OCI-LY1 (cell line): ENCODE data around the gene SDK1.

Experiments used
- H2AFZ ChIP-seq: fragments of 200-600 bp; sonication (generic), shearing (Covaris generic); 2 replicates; pipeline ENCODE4 v1.6.0; 2014; ENCODE audit warnings: antibody characterized with exemption, mild to moderate bottlenecking, low read length
- H3F3A ChIP-seq: fragments of 200-600 bp; sonication (generic), shearing (Covaris generic); 2 replicates; pipeline ENCODE4 v1.6.0; 2014; ENCODE audit warnings: mild to moderate bottlenecking, antibody characterized with exemption, low read length, moderate library complexity; ENCODE audit not compliant: insufficient read depth
- H3K27ac ChIP-seq: fragments of 200-600 bp; sonication (generic); 2 replicates; pipeline ENCODE4 v1.5.1; 2014; ENCODE audit warnings: low read length, mixed run types, mild to moderate bottlenecking, low read depth; ENCODE audit not compliant: poor library complexity, severe bottlenecking
- H3K27me3 ChIP-seq: fragments of 200-600 bp; sonication (generic); 2 replicates; pipeline ENCODE4 v1.6.0; 2014; ENCODE audit warnings: antibody characterized with exemption, mild to moderate bottlenecking, low read length, moderate library complexity; ENCODE audit not compliant: insufficient read depth
- H3K36me3 ChIP-seq: fragments of 200-600 bp; sonication (generic); 2 replicates; pipeline ENCODE4 v1.6.1; 2014; ENCODE audit warnings: mild to moderate bottlenecking, antibody characterized with exemption, low read length, moderate library complexity, mixed read lengths; ENCODE audit not compliant: insufficient read depth
- H3K4me1 ChIP-seq: fragments of 200-600 bp; sonication (generic); 2 replicates; pipeline ENCODE4 v1.5.1; 2014; ENCODE audit warnings: mild to moderate bottlenecking, low read length, moderate library complexity; ENCODE audit not compliant: insufficient read depth, severe bottlenecking
- H3K4me2 ChIP-seq: fragments of 200-600 bp; sonication (generic), shearing (Covaris generic); 2 replicates; pipeline ENCODE4 v1.6.1; 2014; ENCODE audit warnings: low read length
- H3K4me3 ChIP-seq: fragments of 200-600 bp; sonication (generic); 2 replicates; pipeline ENCODE4 v1.5.1; 2014; ENCODE audit warnings: low read length, low read depth, mild to moderate bottlenecking, mixed read lengths; ENCODE audit not compliant: poor library complexity, severe bottlenecking
- H3K79me2 ChIP-seq: fragments of 200-600 bp; shearing (Covaris generic); 2 replicates; pipeline ENCODE4 v1.6.1; 2016; ENCODE audit warnings: mixed run types, low read length, mixed read lengths; ENCODE audit not compliant: insufficient read depth
- H3K9ac ChIP-seq: fragments of 200-600 bp; sonication (generic), shearing (Covaris generic); 2 replicates; pipeline ENCODE4 v1.6.1; 2014; ENCODE audit warnings: mild to moderate bottlenecking, low read length, mixed read lengths
- H3K9me2 ChIP-seq: fragments of 200-600 bp; sonication (generic), shearing (Covaris generic); 2 replicates; pipeline ENCODE4 v1.6.1; 2014; ENCODE audit warnings: low read depth, mild to moderate bottlenecking, low read length, mixed read lengths
- H3K9me3 ChIP-seq: fragments of 200-600 bp; shearing (Covaris generic); 2 replicates; pipeline ENCODE4 v1.6.1; 2014; ENCODE audit warnings: low read length, mixed read lengths
- H4K20me1 ChIP-seq: fragments of 200-600 bp; sonication (generic), shearing (Covaris generic); 2 replicates; pipeline ENCODE4 v1.6.0; 2016; ENCODE audit warnings: mild to moderate bottlenecking, low read length; ENCODE audit not compliant: insufficient read depth
- CTCF ChIP-seq: fragments of 200-600 bp; sonication (generic), shearing (Covaris generic); IDR thresholded peaks from 2 replicates; pipeline ENCODE4 v1.5.1; 2017; ENCODE audit warnings: mild to moderate bottlenecking, antibody characterized with exemption, low read length, moderate library complexity, mixed read lengths
- EZH2 ChIP-seq: fragments of 200-600 bp; sonication (generic), shearing (Covaris generic); IDR thresholded peaks from 2 replicates; pipeline ENCODE4 v1.8.0; 2017; ENCODE audit warnings: borderline replicate concordance, mixed run types, mild to moderate bottlenecking, antibody characterized with exemption, low read length, moderate library complexity, mixed read lengths

SDK1 gene

GRCh38 chr7:4003503-4003902, 702.5 kb downstream of the SDK1 start:
- TF ChIP-seq EZH2 (no peak), CTCF (no peak)
- H3K4me3 ChIP-seq = no peak overlapping the region
- H3K9me3 ChIP-seq = no peaks in the 10 kb centered on the region
- no peak overlapping the region for H3K27ac ChIP-seq
- no peaks in the 10 kb centered on the region; the same call in 1 of the 2 replicates for H3K36me3 ChIP-seq
- no peak overlapping the region for H2AFZ ChIP-seq
- no peaks in the 10 kb centered on the region for H3F3A ChIP-seq
- H3K4me2 ChIP-seq = no peak overlapping the region
- no peaks in the 10 kb centered on the region for H3K79me2 ChIP-seq
- H3K4me1 ChIP-seq = peaks cover 9% of the 10 kb centered on the region
- no peaks in the 10 kb centered on the region for H4K20me1 ChIP-seq
- no peak overlapping the region for H3K9ac ChIP-seq
- no peaks in the 10 kb centered on the region for H3K9me2 ChIP-seq
- H3K27me3 ChIP-seq = no peaks in the 10 kb centered on the region

- H3K79me2 ChIP-seq = no peaks in the 10 kb centered on the region
- no peaks in the 10 kb centered on the region for H4K20me1 ChIP-seq
- no peaks in the 10 kb centered on the region for H3F3A ChIP-seq
- H3K9me2 ChIP-seq = no peaks in the 10 kb centered on the region
- H3K4me3 ChIP-seq = no peak overlapping the region
- H3K36me3 ChIP-seq = no peaks in the 10 kb centered on the region; the same call in 1 of the 2 replicates
- H3K9me3 ChIP-seq = no peaks in the 10 kb centered on the region
- H3K4me2 ChIP-seq = no peak overlapping the region
- no peak overlapping the region for H2AFZ ChIP-seq
- no peaks in the 10 kb centered on the region for H3K27me3 ChIP-seq
- no peak overlapping the region for H3K27ac ChIP-seq
- peaks cover 9% of the 10 kb centered on the region for H3K4me1 ChIP-seq
- H3K9ac ChIP-seq = no peak overlapping the region
- TF ChIP-seq EZH2 (no peak), CTCF (no peak)
These were observed 705.6 kb downstream of the SDK1 start for GRCh38 chr7:4006687-4007086.

- no peaks in the 10 kb centered on the region for H4K20me1 ChIP-seq
- no peaks in the 10 kb centered on the region for H3K9me2 ChIP-seq
- H3K36me3 ChIP-seq = peaks cover 4% of the 10 kb centered on the region
- no peaks in the 10 kb centered on the region for H3K79me2 ChIP-seq
- H3K9me3 ChIP-seq = no peaks in the 10 kb centered on the region
- no peak overlapping the region for H3K9ac ChIP-seq
- H2AFZ ChIP-seq = no peak overlapping the region
- TF ChIP-seq EZH2 (no peak), CTCF (no peak)
- H3K4me1 ChIP-seq = peaks cover 9% of the 10 kb centered on the region
- no peak overlapping the region for H3K4me2 ChIP-seq
- no peak overlapping the region for H3K27ac ChIP-seq
- H3K27me3 ChIP-seq = no peaks in the 10 kb centered on the region
- H3K4me3 ChIP-seq = no peak overlapping the region
- H3F3A ChIP-seq = no peaks in the 10 kb centered on the region
These were observed 708.4 kb downstream of the SDK1 start for GRCh38 chr7:4009211-4010060.
